Fibroblast of pulmonary artery (primary cell): ENCODE results near the gene NOP56.

Source experiments
- DNase-seq: peaks from one replicate; pipeline ENCODE4 v3.0.0-alpha.2; 2010; ENCODE audit warnings: low read depth
- H3K4me3 ChIP-seq: replicated peaks from 2 replicates; pipeline ENCODE4 v1.5.1; 2011; ENCODE audit warnings: low read depth, mild to moderate bottlenecking, control low read depth, low read length, moderate library complexity
- CTCF ChIP-seq: IDR thresholded peaks from 2 replicates; pipeline ENCODE4 v1.5.1; 2011; ENCODE audit warnings: mild to moderate bottlenecking, control low read depth, low read length, inconsistent platforms; ENCODE audit errors: missing control alignments

NOP56 gene

GRCh38 chr20:2640899-2641298 lies 11.5 kb upstream of the NOP56 start:
- H3K4me3 ChIP-seq: no peak overlapping the region
- no peak for DNase-seq
- TF ChIP-seq CTCF: no peak

GRCh38 chr20:2643708-2644107 lies 8.7 kb upstream of the NOP56 start:
- DNase-seq: no peak
- TF ChIP-seq CTCF: no peak
- no peak overlapping the region for H3K4me3 ChIP-seq

- no peak for TF ChIP-seq CTCF
- DNase-seq: peak; percentile 7
- peak overlapping the region; percentile 97 for H3K4me3 ChIP-seq
Measured at GRCh38 chr20:2652724-2653555, 508 bp downstream of the NOP56 start.

- no peak for TF ChIP-seq CTCF
- peak overlapping the region; percentile 97 for H3K4me3 ChIP-seq
- no peak for DNase-seq
Measured at GRCh38 chr20:2653556-2654383, 1.3 kb downstream of the NOP56 start.

- no peak for DNase-seq
- TF ChIP-seq CTCF: no peak
- peak overlapping the region; percentile 97 for H3K4me3 ChIP-seq
Measured at GRCh38 chr20:2654384-2654822, 2.0 kb downstream of the NOP56 start.

GRCh38 chr20:2654831-2655230 lies 2.4 kb downstream of the NOP56 start:
- no peak for DNase-seq
- TF ChIP-seq CTCF: no peak
- peak overlapping the region; percentile 97 for H3K4me3 ChIP-seq
